IMR-90 (cell line): ENCODE results near the gene PPP4C. TPM values are rescaled to one million over a fixed set of nuclear protein-coding genes. Genes with fewer than 3 reads are reported as not detected.
"Not testable (repeated sequence)": the region's sequence is repeated elsewhere in the genome, so short reads cannot be mapped to it uniquely, and the experiment has no call there.

ENCODE experiments used
- ATAC-seq: fragments of 200-7000 bp; cut with Tn5 transposase; 2 replicates; pipeline ENCODE4 v1.9.1; 2020; ENCODE audit warnings: low read depth, mild to moderate bottlenecking, moderate library complexity
- BruUV-seq: library from RNA; stranded (reverse); fragments of 400-500 nt; replicated peaks from 2 replicates; lab custom pipeline; 2021; lab: Mats Ljungman, UMichigan
- CTCF ChIA-PET: fragments of 300-600 bp; formaldehyde crosslinking; extraction: SDS; loops from one replicate; lab custom pipeline; 2021; ENCODE audit warnings: antibody characterized with exemption; lab: Yijun Ruan, JAX
- POLR2A ChIA-PET: fragments of 300-600 bp; sonication (Branson Sonifier 250); formaldehyde crosslinking; loops from one replicate; lab custom pipeline; 2022; ENCODE audit warnings: antibody characterized with exemption; ENCODE audit not compliant: unreplicated experiment; lab: Charles Lee
- DNase-seq: peaks from one replicate; pipeline ENCODE4 v3.0.0; 2013
- H2AFZ ChIP-seq: replicated peaks from 2 replicates; pipeline ENCODE3; 2013; ENCODE audit warnings: low read length, mild to moderate bottlenecking; ENCODE audit not compliant: poor library complexity
- H2AK5ac ChIP-seq: 2 replicates; pipeline ENCODE4 v1.6.1; 2013; ENCODE audit warnings: low read depth, low read length, inconsistent platforms
- H2AK9ac ChIP-seq: replicated peaks from 2 replicates; pipeline ENCODE3; 2013; ENCODE audit warnings: mild to moderate bottlenecking, low read depth, low read length, moderate library complexity; ENCODE audit not compliant: poor library complexity
- H2BK120ac ChIP-seq: 2 replicates; pipeline ENCODE4 v1.6.1; 2013; ENCODE audit warnings: low read depth, low read length, inconsistent platforms
- H2BK15ac ChIP-seq: 3 replicates; pipeline ENCODE4 v1.6.1; 2013; ENCODE audit warnings: low read depth, low read length, inconsistent platforms
- H2BK20ac ChIP-seq: 2 replicates; pipeline ENCODE4 v1.6.1; 2013; ENCODE audit warnings: low read depth, mild to moderate bottlenecking, inconsistent platforms, low read length, moderate library complexity
- H2BK5ac ChIP-seq: 2 replicates; pipeline ENCODE4 v1.6.1; 2013; ENCODE audit warnings: mild to moderate bottlenecking, low read depth, low read length, inconsistent platforms; ENCODE audit not compliant: poor library complexity, severe bottlenecking
- H3K14ac ChIP-seq: replicated peaks from 2 replicates; pipeline ENCODE4 v1.6.1; 2013; ENCODE audit warnings: low read depth, low read length, inconsistent platforms
- H3K18ac ChIP-seq: 2 replicates; pipeline ENCODE4 v1.6.1; 2013; ENCODE audit warnings: low read depth, low read length, control low read depth
- H3K23ac ChIP-seq: 2 replicates; pipeline ENCODE4 v1.6.1; 2013; ENCODE audit warnings: low read depth, low read length, inconsistent platforms
- H3K27ac ChIP-seq: 2 replicates; pipeline ENCODE4 v1.5.1; 2013; ENCODE audit warnings: mild to moderate bottlenecking, control low read depth, low read length; ENCODE audit not compliant: insufficient read depth
- H3K27me3 ChIP-seq: 2 replicates; pipeline ENCODE4 v1.6.1; 2013; ENCODE audit warnings: low read length; ENCODE audit not compliant: control insufficient read depth, insufficient read depth
- H3K36me3 ChIP-seq: 2 replicates; pipeline ENCODE4 v1.6.1; 2013; ENCODE audit warnings: low read length, mixed read lengths; ENCODE audit not compliant: control insufficient read depth, insufficient read depth
- H3K4ac ChIP-seq: 2 replicates; pipeline ENCODE4 v1.6.1; 2013; ENCODE audit warnings: low read depth, low read length, inconsistent platforms
- H3K4me1 ChIP-seq: 2 replicates; pipeline ENCODE4 v1.6.1; 2013; ENCODE audit warnings: low read length, mixed read lengths; ENCODE audit not compliant: control insufficient read depth, insufficient read depth
- H3K4me2 ChIP-seq: 2 replicates; pipeline ENCODE4 v1.6.1; 2013; ENCODE audit warnings: low read depth, mild to moderate bottlenecking, control low read depth, low read length, moderate library complexity
- H3K4me3 ChIP-seq: 2 replicates; pipeline ENCODE4 v1.5.1; 2013; ENCODE audit warnings: low read depth, mild to moderate bottlenecking, control low read depth, low read length, moderate library complexity; ENCODE audit not compliant: insufficient read depth
- H3K56ac ChIP-seq: 2 replicates; pipeline ENCODE4 v1.6.1; 2013; ENCODE audit warnings: low read length, inconsistent platforms; ENCODE audit not compliant: insufficient read depth; ENCODE audit errors: extremely low read depth
- H3K79me1 ChIP-seq, 2 experiments: 2 replicates each; pipeline ENCODE4 v1.6.1; 2013; ENCODE audit warnings: low read length in 2 of 2, inconsistent platforms in 1 of 2, low read depth in 1 of 2
- H3K9ac ChIP-seq: 2 replicates; pipeline ENCODE4 v1.6.1; 2013; ENCODE audit warnings: low read depth, low read length, control low read depth
- H3K9me1 ChIP-seq: 2 replicates; pipeline ENCODE4 v1.6.1; 2013; ENCODE audit warnings: low read length, inconsistent platforms; ENCODE audit not compliant: insufficient read depth
- H3K9me3 ChIP-seq: 2 replicates; pipeline ENCODE4 v1.6.1; 2013; ENCODE audit warnings: low read length; ENCODE audit not compliant: control insufficient read depth, insufficient read depth
- H4K20me1 ChIP-seq: 2 replicates; pipeline ENCODE4 v1.6.1; 2013; ENCODE audit warnings: low read length, inconsistent platforms; ENCODE audit not compliant: insufficient read depth
- H4K5ac ChIP-seq: 2 replicates; pipeline ENCODE4 v1.6.1; 2013; ENCODE audit warnings: mild to moderate bottlenecking, low read depth, low read length, control low read depth
- H4K8ac ChIP-seq, 2 experiments: 2 replicates each; pipeline ENCODE4 v1.6.1; 2013; ENCODE audit warnings: low read depth in 2 of 2, low read length in 2 of 2, control low read depth in 1 of 2, inconsistent platforms in 1 of 2
- H4K91ac ChIP-seq: 2 replicates; pipeline ENCODE4 v1.6.1; 2013; ENCODE audit warnings: low read depth, low read length, inconsistent platforms; ENCODE audit not compliant: insufficient read depth
- WGBS, 2 experiments: methylation state at CpG; one replicate each; pipeline versions ENCODE4 v1.1.5 to v1.1.7; 2013; ENCODE audit warnings: missing lambda C conversion rate in 2 of 2; ENCODE audit not compliant: insufficient read length in 1 of 2; ENCODE audit errors: extremely low coverage in 2 of 2; 5-methylcytosine and 5-hydroxymethylcytosine counted together
- dilution Hi-C: fragments of 300-500 bp; cut with HindIII; formaldehyde crosslinking; loops from one replicate; pipeline ENCODE4 v1.14.3; 2018; ENCODE audit warnings: low sequenced_read_pairs; ENCODE audit not compliant: unreplicated experiment
- in situ Hi-C: fragments of 300-500 bp; cut with MboI; formaldehyde crosslinking; loops from 3 replicates; pipeline ENCODE4 v1.14.3; 2019; ENCODE audit warnings: low sequenced_read_pairs, inconsistent platforms, mixed read lengths
- intact Hi-C: fragments of 100-400 bp; cut with micrococcal nuclease; formaldehyde crosslinking; loops from 2 replicates; pipeline ENCODE4 v1.10.0; 2022
- polyA plus RNA-seq, 3 experiments: library from polyadenylated mRNA; depleted of rRNA; stranded (reverse); fragments of >200 nt; gene quantifications; 2 replicates each; pipeline ENCODE4 v1.2.3, GENCODE V29; 2012; ENCODE audit warnings: low replicate concordance in 1 of 3
- total RNA-seq: library from RNA; depleted of rRNA; stranded (reverse); fragments of >200 nt; gene quantifications from 2 replicates; pipeline ENCODE4 v1.2.3, GENCODE V29; 2012

The PPP4C gene
- total and polyA plus RNA-seq, 2 of the 4 experiments (the other 2 are of a cell fraction): 200 to 209 TPM

- H3K27ac ChIP-seq, H4K8ac ChIP-seq, H4K91ac ChIP-seq, H2AK5ac ChIP-seq, dilution Hi-C loops, H3K4ac ChIP-seq, H2BK5ac ChIP-seq, H3K23ac ChIP-seq, DNase-seq, H2AFZ ChIP-seq, H3K4me2 ChIP-seq, H3K56ac ChIP-seq, H3K9ac ChIP-seq, CTCF ChIA-PET, ATAC-seq, H2BK120ac ChIP-seq, H3K9me3 ChIP-seq, H3K79me1 ChIP-seq, H3K4me1 ChIP-seq, H3K18ac ChIP-seq, H3K14ac ChIP-seq, H2AK9ac ChIP-seq, H4K20me1 ChIP-seq, H2BK20ac ChIP-seq, H3K9me1 ChIP-seq, in situ Hi-C loops, H3K4me3 ChIP-seq, BruUV-seq, H2BK15ac ChIP-seq, H4K5ac ChIP-seq, H3K27me3 ChIP-seq: not testable (repeated sequence)
- POLR2A ChIA-PET: interaction anchor here (0.6 kb wide), 1 partner anchor 10 kb away, joined by 7 read pairs; no protein-coding TSS in a partner anchor
- H3K36me3 ChIP-seq: peaks cover 48% of the 10 kb centered on the region
- 91% methylated on average over 4 of the region's 7 CpGs; no CpG with 5 or more reads in 1 of the 2 experiments for WGBS, 2 experiments
- intact Hi-C loops: loop anchor here (5.0 kb wide), 1 partner anchor 297 kb away; no protein-coding TSS in a partner anchor
Measured at GRCh38 chr16:30114833-30115232, 39.0 kb downstream of the PPP4C start.
